GM13977 (cell line): Measurements from ENCODE around the gene POLE4.

ENCODE experiments used
- DNase-seq: peaks from one replicate; pipeline ENCODE4 v3.0.0; 2012; ENCODE audit warnings: low spot score
- CTCF ChIP-seq: IDR thresholded peaks from 2 replicates; pipeline ENCODE4 v1.5.1; 2012; ENCODE audit warnings: mild to moderate bottlenecking, control low read depth; ENCODE audit not compliant: insufficient read depth; ENCODE audit errors: extremely low read depth, missing control alignments
- in situ Hi-C: fragments of 300-500 bp; cut with MboI; formaldehyde crosslinking; loops from one replicate; pipeline ENCODE4 v1.12.0; 2022; ENCODE audit warnings: low sequenced_read_pairs, low pct_unique_long_range_greater_than_20kb, mixed read lengths, inconsistent platforms; ENCODE audit not compliant: unreplicated experiment

POLE4 gene

GRCh38 chr2:74939919-74940812 is 18.3 kb upstream of the POLE4 start:
- in situ Hi-C loops = no loop called here
- TF ChIP-seq CTCF = no peak
- DNase-seq = no peak

GRCh38 chr2:74941284-74941683 is 17.2 kb upstream of the POLE4 start:
- in situ Hi-C loops = no loop called here
- no peak for DNase-seq
- no peak for TF ChIP-seq CTCF

- TF ChIP-seq CTCF = no peak
- in situ Hi-C loops = no loop called here
- DNase-seq = no peak
Measured at GRCh38 chr2:74942263-74942662, 16.2 kb upstream of the POLE4 start.

- peak; percentile 65 for DNase-seq
- in situ Hi-C loops = no loop called here
Measured at GRCh38 chr2:74944987-74945787, 13.3 kb upstream of the POLE4 start.

GRCh38 chr2:74945788-74946331 is 12.6 kb upstream of the POLE4 start:
- no peak for TF ChIP-seq CTCF
- in situ Hi-C loops = no loop called here
- no peak for DNase-seq

More at GRCh38 chr2:74944987-74945787, 13.3 kb upstream of the POLE4 start:
- no peak for TF ChIP-seq CTCF

- no peak for TF ChIP-seq CTCF
- in situ Hi-C loops = no loop called here
- no peak for DNase-seq
Measured at GRCh38 chr2:74947703-74948102, 10.7 kb upstream of the POLE4 start.
